Liver (tissue), 9 donors: ENCODE measurements around the gene STK4. TPM values are rescaled to one million over a fixed set of nuclear protein-coding genes. Genes with fewer than 3 reads are reported as not detected.

Experiments used
- DNase-seq: peaks from one replicate; pipeline ENCODE4 v3.0.0-alpha.2; 2017; ENCODE audit warnings: low spot score
- H3K27ac ChIP-seq, 2 donors: one replicate each; pipeline ENCODE4 v1.7.0; 2013; ENCODE audit warnings: inconsistent platforms in 2 of 2, low read length in 2 of 2, control low read depth in 1 of 2, low read depth in 1 of 2, mild to moderate bottlenecking in 1 of 2
- H3K27me3 ChIP-seq, 4 donors: one replicate each; pipeline versions ENCODE4 v1.6.1 to v1.7.0; 2013; ENCODE audit warnings: low read length in 3 of 4, inconsistent platforms in 1 of 4, mild to moderate bottlenecking in 1 of 4, moderate library complexity in 1 of 4; ENCODE audit not compliant: control insufficient read depth in 4 of 4, insufficient read depth in 4 of 4
- H3K36me3 ChIP-seq, 4 donors: one replicate each; pipeline versions ENCODE4 v1.6.1 to v1.7.0; 2013; ENCODE audit warnings: low read length in 3 of 4, mild to moderate bottlenecking in 3 of 4, low read depth in 1 of 4, moderate library complexity in 1 of 4; ENCODE audit not compliant: control insufficient read depth in 4 of 4, insufficient read depth in 3 of 4
- H3K4me1 ChIP-seq, 4 donors: one replicate each; pipeline versions ENCODE4 v1.6.1 to v1.7.0; 2013; ENCODE audit warnings: low read length in 3 of 4, mild to moderate bottlenecking in 3 of 4, moderate library complexity in 1 of 4; ENCODE audit not compliant: control insufficient read depth in 4 of 4, insufficient read depth in 4 of 4
- H3K4me3 ChIP-seq, 3 donors: one replicate each; pipeline versions ENCODE4 v1.6.1 to v1.7.0; 2013; ENCODE audit warnings: low read length in 3 of 3, control low read depth in 1 of 3, low read depth in 1 of 3, mild to moderate bottlenecking in 1 of 3
- H3K9ac ChIP-seq, 2 donors: one replicate each; pipeline ENCODE4 v1.7.0; 2013; ENCODE audit warnings: low read length in 2 of 2, mild to moderate bottlenecking in 2 of 2, moderate library complexity in 2 of 2, control low read depth in 1 of 2, low read depth in 1 of 2
- H3K9me3 ChIP-seq, 4 donors: one replicate each; pipeline versions ENCODE4 v1.6.1 to v1.7.0; 2013; ENCODE audit warnings: low read length in 3 of 4; ENCODE audit not compliant: control insufficient read depth in 4 of 4
- EGR1 ChIP-seq, 2 donors: IDR thresholded peaks; 2 replicates each; pipeline ENCODE4 v1.6.1; 2016 to 2018; ENCODE audit warnings: antibody characterized with exemption in 2 of 2, low read depth in 2 of 2
- FOXA1 ChIP-seq: IDR thresholded peaks from 2 replicates; pipeline ENCODE4 v1.6.1; 2016; ENCODE audit warnings: antibody characterized with exemption
- GABPA ChIP-seq, 2 donors: IDR thresholded peaks in 1 of 2; conservative IDR thresholded peaks in 1 of 2; 2 replicates each; pipeline ENCODE4 v1.6.1; 2016; ENCODE audit warnings: antibody characterized with exemption in 2 of 2, mild to moderate bottlenecking in 1 of 2, moderate library complexity in 1 of 2
- HNF4A ChIP-seq, 2 donors: conservative IDR thresholded peaks; 2 replicates each; pipeline ENCODE4 v1.6.1; 2016; ENCODE audit warnings: antibody characterized with exemption in 2 of 2, mild to moderate bottlenecking in 2 of 2
- HNF4G ChIP-seq: IDR thresholded peaks from 2 replicates; pipeline ENCODE4 v1.6.1; 2016; ENCODE audit warnings: antibody characterized with exemption
- JUND ChIP-seq, 2 donors: IDR thresholded peaks; 2 replicates each; pipeline ENCODE4 v1.6.1; 2016; ENCODE audit warnings: antibody characterized with exemption in 2 of 2
- NR2F2 ChIP-seq: IDR thresholded peaks from 2 replicates; pipeline ENCODE4 v1.6.1; 2016; ENCODE audit warnings: antibody characterized with exemption
- RAD21 ChIP-seq, 2 donors: IDR thresholded peaks; 2 replicates each; pipeline ENCODE4 v1.6.1; 2016; ENCODE audit warnings: antibody characterized with exemption in 2 of 2, mild to moderate bottlenecking in 2 of 2
- RXRA ChIP-seq, 2 donors: IDR thresholded peaks; 2 replicates each; pipeline ENCODE4 v1.6.1; 2017 to 2018; ENCODE audit warnings: antibody characterized with exemption in 2 of 2, mild to moderate bottlenecking in 1 of 2
- SP1 ChIP-seq: IDR thresholded peaks from 2 replicates; pipeline ENCODE4 v1.6.1; 2018; ENCODE audit warnings: antibody characterized with exemption, mild to moderate bottlenecking
- TAF1 ChIP-seq: conservative IDR thresholded peaks from 2 replicates; pipeline ENCODE4 v1.6.1; 2016; ENCODE audit warnings: antibody characterized with exemption, mild to moderate bottlenecking
- ZBTB33 ChIP-seq: IDR thresholded peaks from 2 replicates; pipeline ENCODE4 v1.6.1; 2016; ENCODE audit warnings: antibody characterized with exemption
- WGBS: extraction: QIAGEN DNeasy Blood & Tissue Kit; methylation state at CpG from one replicate; pipeline ENCODE4 v1.1.7; 2013; 5-methylcytosine and 5-hydroxymethylcytosine counted together
- polyA plus RNA-seq, 2 donors: library from polyadenylated mRNA; stranded (reverse) in 1 of 2; unstranded in 1 of 2; fragments of 200-250 nt in 1 of 2; fragments of >200 nt in 1 of 2; fragmentation: Nextera tagmentation in 1 of 2; extraction: Ambion mirVana in 1 of 2; gene quantifications; one replicate each; pipeline versions ENCODE4 v1.2.1 to v1.2.3, GENCODE V29; 2013 to 2015
- total RNA-seq, 2 donors: library from RNA; depleted of rRNA; stranded (reverse); fragments of >200 nt; gene quantifications; one replicate each; pipeline ENCODE4 v1.2.3, GENCODE V29; 2014
- TF ChIP-seq, protein P1 (sequence below): IDR thresholded peaks from 2 replicates; pipeline ENCODE4 v1.6.1; 2016; ENCODE audit warnings: antibody characterized with exemption
- TF ChIP-seq, protein P2 (sequence below): fragments of 150-350 bp; IDR thresholded peaks from 2 replicates; pipeline ENCODE4 v1.5.1; 2017; ENCODE audit warnings: improper control_type of control experiment, low read depth, low read length; ENCODE audit not compliant: missing input control
- TF ChIP-seq, protein P3 (sequence below): IDR thresholded peaks from 2 replicates; pipeline ENCODE4 v1.6.1; 2016; ENCODE audit warnings: antibody characterized with exemption, mild to moderate bottlenecking
- donor health status: healthy.
- donor health status: healthy.
- donor health status: healthy.
- donor health status: healthy.
- donor health status: healthy.

STK4 gene
- total and polyA plus RNA-seq, 4 donors, result 3.7 to 20.8 (median 13.9) TPM

GRCh38 chr20:45034436-45034835 lies 68.1 kb downstream of the STK4 start:
- 94% methylated on average over 1 of the region's 1 CpG for WGBS
- Histone ChIP-seq H3K9me3 (no peaks in the 10 kb centered on the region), H3K4me1 (no peaks in the 10 kb centered on the region), H3K27ac (no peak overlapping the region), H3K9ac (no peak overlapping the region), H3K4me3 (no peak overlapping the region), H3K36me3 (peaks cover 0 to 3% (median under 1%) of the 10 kb centered on the region in 4 donors), H3K27me3 (no peaks in the 10 kb centered on the region)
- DNase-seq, result no peak
- TF ChIP-seq JUND (IDR thresholded peaks at IDR 0.05) (no peak), HNF4A (conservative IDR thresholded peaks at IDR 0.05) (no peak), RAD21 (IDR thresholded peaks at IDR 0.05) (no peak)
- TF ChIP-seq, protein P1, sequence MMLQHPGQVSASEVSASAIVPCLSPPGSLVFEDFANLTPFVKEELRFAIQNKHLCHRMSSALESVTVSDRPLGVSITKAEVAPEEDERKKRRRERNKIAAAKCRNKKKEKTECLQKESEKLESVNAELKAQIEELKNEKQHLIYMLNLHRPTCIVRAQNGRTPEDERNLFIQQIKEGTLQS, result no peak

DNA sequence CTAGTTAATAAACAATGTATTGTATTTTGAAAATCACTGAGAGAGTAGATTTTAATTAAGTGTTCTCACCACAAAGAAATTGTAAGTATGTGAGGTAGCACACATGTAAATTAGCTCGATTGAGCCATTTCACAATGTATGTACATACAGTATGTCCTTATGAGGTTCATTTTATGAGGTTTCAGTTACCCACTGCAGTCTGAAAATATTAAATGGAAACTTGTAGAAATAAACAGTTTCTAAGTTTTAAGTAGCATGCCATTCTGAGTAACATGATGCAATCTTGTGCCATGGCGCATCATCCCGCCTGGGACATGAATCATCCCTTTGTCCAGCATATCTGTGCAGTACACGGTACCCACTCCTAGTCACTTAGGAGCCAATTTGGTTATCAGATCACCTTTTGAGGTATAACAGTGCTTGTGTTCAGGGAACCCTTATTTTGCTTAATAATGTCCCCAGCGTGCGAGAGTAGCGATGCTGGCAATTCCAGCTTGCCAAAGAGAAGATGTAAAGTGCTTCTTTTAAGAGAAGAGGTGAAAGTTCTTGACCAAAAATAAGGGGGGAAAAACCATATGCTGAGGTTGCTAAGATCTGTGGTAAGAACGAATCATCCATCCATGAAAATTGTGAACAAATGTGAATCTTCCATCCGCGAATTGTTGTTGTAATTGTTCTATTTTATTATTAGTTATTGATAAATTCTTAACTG lies 69.9 kb downstream of the STK4 start:
- Histone ChIP-seq H3K36me3 (peaks cover 0 to 3% (median under 1%) of the 10 kb centered on the region in 4 donors), H3K4me1 (peaks cover 0 to under 1% (median 0%) of the 10 kb centered on the region in 4 donors), H3K9ac (no peak overlapping the region), H3K27me3 (no peaks in the 10 kb centered on the region), H3K9me3 (no peaks in the 10 kb centered on the region), H3K4me3 (no peak overlapping the region), H3K27ac (no peak overlapping the region)
- DNase-seq, result no peak
- TF ChIP-seq FOXA1 (no peak), GABPA (IDR thresholded peaks at IDR 0.05 in 1 of 2, conservative IDR thresholded peaks at IDR 0.05 in 1 of 2) (no peak), ZBTB33 (no peak), HNF4A (conservative IDR thresholded peaks at IDR 0.05) (no peak), NR2F2 (no peak), TAF1 (no peak), EGR1 (IDR thresholded peaks at IDR 0.05; ENCODE audit: low read depth in 2 of 2) (no peak), JUND (IDR thresholded peaks at IDR 0.05) (no peak), RAD21 (IDR thresholded peaks at IDR 0.05) (no peak)
- TF ChIP-seq, protein P2, sequence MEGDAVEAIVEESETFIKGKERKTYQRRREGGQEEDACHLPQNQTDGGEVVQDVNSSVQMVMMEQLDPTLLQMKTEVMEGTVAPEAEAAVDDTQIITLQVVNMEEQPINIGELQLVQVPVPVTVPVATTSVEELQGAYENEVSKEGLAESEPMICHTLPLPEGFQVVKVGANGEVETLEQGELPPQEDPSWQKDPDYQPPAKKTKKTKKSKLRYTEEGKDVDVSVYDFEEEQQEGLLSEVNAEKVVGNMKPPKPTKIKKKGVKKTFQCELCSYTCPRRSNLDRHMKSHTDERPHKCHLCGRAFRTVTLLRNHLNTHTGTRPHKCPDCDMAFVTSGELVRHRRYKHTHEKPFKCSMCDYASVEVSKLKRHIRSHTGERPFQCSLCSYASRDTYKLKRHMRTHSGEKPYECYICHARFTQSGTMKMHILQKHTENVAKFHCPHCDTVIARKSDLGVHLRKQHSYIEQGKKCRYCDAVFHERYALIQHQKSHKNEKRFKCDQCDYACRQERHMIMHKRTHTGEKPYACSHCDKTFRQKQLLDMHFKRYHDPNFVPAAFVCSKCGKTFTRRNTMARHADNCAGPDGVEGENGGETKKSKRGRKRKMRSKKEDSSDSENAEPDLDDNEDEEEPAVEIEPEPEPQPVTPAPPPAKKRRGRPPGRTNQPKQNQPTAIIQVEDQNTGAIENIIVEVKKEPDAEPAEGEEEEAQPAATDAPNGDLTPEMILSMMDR, result no peak
- TF ChIP-seq, protein P1, result no peak
- 89% methylated on average over 10 of the region's 10 CpGs for WGBS

DNA sequence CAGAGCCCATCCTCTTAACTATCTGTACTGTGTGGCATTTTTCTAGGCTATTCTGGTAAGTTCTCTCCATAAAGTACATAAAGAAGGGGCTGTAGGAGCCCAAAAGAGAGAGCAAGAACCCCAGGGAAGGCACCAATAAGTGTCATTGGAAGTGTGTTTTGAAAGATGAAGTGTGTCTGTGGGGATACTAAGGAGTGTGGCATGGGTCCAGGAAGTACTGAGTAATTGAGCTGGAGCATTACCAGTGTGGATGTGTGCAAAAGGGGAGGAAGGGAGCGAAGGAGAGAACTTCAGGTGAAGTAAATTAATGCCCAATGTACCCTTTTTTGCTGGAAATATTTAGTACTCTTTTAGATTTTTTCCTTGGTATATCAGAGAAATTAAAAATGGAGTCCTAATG lies 70.7 kb downstream of the STK4 start:
- no peak for DNase-seq

More for the DNA sequence above, 70.7 kb downstream of the STK4 start:
- H3K4me1 ChIP-seq, result peaks cover 0 to 6% (median 0%) of the 10 kb centered on the region in 4 donors
- H3K27ac ChIP-seq, result no peak overlapping the region
- H3K4me3 ChIP-seq, result no peak overlapping the region
- H3K9ac ChIP-seq, result no peak overlapping the region
- H3K9me3 ChIP-seq, result no peaks in the 10 kb centered on the region
- 96% methylated on average over 1 of the region's 1 CpG for WGBS
- TF ChIP-seq, protein P1, result no peak
- TF ChIP-seq, protein P2, result no peak
- TF ChIP-seq, protein P3, sequence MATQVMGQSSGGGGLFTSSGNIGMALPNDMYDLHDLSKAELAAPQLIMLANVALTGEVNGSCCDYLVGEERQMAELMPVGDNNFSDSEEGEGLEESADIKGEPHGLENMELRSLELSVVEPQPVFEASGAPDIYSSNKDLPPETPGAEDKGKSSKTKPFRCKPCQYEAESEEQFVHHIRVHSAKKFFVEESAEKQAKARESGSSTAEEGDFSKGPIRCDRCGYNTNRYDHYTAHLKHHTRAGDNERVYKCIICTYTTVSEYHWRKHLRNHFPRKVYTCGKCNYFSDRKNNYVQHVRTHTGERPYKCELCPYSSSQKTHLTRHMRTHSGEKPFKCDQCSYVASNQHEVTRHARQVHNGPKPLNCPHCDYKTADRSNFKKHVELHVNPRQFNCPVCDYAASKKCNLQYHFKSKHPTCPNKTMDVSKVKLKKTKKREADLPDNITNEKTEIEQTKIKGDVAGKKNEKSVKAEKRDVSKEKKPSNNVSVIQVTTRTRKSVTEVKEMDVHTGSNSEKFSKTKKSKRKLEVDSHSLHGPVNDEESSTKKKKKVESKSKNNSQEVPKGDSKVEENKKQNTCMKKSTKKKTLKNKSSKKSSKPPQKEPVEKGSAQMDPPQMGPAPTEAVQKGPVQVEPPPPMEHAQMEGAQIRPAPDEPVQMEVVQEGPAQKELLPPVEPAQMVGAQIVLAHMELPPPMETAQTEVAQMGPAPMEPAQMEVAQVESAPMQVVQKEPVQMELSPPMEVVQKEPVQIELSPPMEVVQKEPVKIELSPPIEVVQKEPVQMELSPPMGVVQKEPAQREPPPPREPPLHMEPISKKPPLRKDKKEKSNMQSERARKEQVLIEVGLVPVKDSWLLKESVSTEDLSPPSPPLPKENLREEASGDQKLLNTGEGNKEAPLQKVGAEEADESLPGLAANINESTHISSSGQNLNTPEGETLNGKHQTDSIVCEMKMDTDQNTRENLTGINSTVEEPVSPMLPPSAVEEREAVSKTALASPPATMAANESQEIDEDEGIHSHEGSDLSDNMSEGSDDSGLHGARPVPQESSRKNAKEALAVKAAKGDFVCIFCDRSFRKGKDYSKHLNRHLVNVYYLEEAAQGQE, result no peak
- TF ChIP-seq RXRA (IDR thresholded peaks at IDR 0.05) (no peak), HNF4G (no peak), GABPA (IDR thresholded peaks at IDR 0.05 in 1 of 2, conservative IDR thresholded peaks at IDR 0.05 in 1 of 2) (no peak), SP1 (no peak), HNF4A (conservative IDR thresholded peaks at IDR 0.05) (no peak)
- H3K27me3 ChIP-seq, result no peaks in the 10 kb centered on the region
- H3K36me3 ChIP-seq, result peaks cover 0 to 3% (median 0%) of the 10 kb centered on the region in 4 donors
